GM18508 (cell line): ENCODE data around the gene MYL12B.
"Not testable (repeated sequence)": the region's sequence is repeated elsewhere in the genome, so short reads cannot be mapped to it uniquely, and the experiment has no call there.

Experiments used
- ATAC-seq: cut with Tn5 transposase; IDR thresholded peaks from one replicate; pipeline ENCODE4 v1.9.1; 2021; ENCODE audit warnings: moderate number of reproducible peaks; ENCODE audit not compliant: insufficient read depth, unreplicated experiment

Gene MYL12B

DNA sequence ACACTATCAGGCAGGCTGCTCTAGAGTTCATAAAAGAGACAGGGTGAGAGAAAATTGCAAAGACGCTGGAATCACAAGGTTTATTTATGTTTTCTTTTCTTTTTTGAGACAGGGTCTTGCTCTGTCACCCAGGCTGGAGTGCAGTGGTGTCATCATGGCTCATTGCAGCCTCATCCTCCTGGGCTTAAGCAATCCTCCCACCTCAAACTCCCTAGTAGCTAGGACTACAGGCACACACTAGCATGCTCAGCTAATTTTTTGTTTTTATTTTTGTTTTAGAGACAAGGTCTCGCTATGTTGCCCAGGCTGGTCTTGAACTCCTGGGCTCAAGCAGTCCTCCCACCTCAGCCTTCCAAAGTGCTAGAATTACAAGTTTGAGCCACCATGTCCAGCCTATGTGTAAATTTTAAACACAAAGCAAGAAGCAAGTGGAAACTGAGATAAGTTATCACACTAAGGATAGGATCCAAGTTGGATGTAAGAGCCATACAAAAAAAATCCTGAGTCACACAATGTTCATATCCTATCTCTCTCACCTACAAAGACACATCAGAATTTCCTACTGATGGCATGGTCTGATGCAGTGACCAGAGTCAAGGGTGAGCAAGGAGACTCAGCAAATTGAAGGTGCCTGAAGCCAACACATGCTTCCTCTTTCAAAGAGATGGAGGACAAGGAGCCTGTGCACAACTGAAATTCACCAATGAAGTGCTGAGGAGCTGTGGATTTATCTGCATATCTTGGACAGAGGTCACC lies 31.4 kb downstream of the MYL12B start:
- ATAC-seq, result no peak

- no peak for ATAC-seq
Measured at GRCh38 chr18:3294435-3295080, 32.6 kb downstream of the MYL12B start.

GRCh38 chr18:3297025-3297984 lies 35.4 kb downstream of the MYL12B start:
- ATAC-seq, result peak; percentile 100

DNA sequence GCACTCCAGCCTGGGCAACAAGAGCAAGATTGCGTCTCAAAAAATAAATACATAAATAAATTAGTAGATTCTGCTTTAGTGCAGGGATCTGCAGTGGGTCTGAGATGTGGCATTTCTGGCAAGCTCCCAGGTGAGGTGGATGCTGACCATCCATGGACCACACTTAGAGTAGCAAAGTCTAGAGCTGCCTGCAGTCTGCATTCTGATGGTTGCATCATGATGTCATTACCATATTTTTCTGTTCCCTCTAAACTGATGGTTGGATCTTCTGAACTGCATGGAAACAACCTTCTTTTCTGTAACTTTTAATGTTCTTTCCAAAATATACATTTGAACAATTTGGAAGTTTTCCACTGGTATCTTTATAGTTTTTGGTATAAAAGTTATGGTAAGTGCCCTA lies 42.9 kb downstream of the MYL12B start:
- ATAC-seq, result no peak

DNA sequence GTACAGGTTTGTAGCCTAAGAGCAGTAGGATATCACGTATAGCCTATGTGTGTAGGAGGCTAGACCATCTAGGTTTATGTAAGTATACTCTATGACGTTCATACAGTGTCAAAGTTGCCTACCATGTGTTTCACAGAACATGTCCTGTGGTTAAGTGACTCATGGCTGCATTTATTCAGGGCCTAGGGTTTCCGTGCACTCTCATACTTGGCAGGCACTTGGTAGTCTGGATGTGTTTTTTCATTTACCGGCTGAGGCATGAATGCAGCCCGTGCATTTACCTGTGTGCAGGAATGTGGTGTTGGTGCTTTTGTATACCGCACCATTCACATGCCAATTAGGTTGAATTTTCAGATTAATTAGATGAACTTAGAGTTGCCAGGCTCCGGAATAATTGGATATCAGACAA lies 43.4 kb downstream of the MYL12B start:
- ATAC-seq, result no peak

- ATAC-seq, result no peak
Measured at GRCh38 chr18:3305933-3306332, 44.0 kb downstream of the MYL12B start.

- no peak for ATAC-seq
Measured at GRCh38 chr18:3306391-3306790, 44.5 kb downstream of the MYL12B start.

DNA sequence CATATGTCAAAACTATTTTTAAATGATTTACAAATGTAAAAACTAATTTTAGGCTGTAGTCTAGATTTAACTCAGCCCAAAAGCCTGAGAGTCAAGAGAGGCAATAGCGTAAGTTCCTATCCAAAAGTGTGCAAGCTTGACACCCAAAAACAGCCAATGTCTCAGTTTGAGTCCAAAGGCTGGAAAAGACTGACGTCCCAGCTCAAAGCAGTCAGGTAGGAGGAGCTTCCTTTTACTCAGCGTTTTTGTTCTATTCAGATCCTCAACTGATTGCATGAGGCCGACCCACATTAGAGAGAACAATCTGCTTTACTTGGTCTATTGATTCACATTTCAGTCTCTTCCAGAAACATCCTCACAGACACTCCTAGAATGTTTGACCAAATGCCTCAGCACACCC lies 51.8 kb downstream of the MYL12B start:
- no peak for ATAC-seq

- ATAC-seq, result not testable (repeated sequence)
Measured at GRCh38 chr18:3315344-3315743, 53.4 kb downstream of the MYL12B start.

GRCh38 chr18:3319399-3319798 lies 57.5 kb downstream of the MYL12B start:
- no peak for ATAC-seq

DNA sequence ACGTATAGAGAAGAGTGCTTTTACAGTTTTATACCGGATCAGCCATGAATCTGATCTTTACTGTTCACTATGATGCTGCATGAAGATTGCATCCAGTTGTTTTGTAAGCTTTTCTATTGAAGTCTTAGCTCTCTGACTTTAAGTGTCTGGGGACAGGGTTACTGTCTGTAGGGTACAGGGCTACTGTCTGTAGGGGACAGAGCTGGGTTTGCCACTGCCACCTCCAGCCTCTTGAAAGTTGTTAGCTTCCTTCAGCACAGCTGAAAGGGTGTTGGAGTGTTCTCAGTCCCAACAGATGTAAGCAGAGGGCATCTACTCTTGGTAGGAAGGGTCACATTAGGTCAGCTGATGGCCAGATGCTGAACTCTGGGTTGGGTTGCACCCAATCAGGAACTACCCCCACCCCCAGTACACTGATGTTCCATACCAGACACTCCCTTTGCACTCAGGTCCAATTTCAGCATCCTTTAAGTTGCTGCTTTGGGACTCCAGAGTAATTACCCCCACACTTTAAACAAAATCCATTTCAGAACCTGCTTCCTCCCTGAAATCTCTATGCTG lies 58.0 kb downstream of the MYL12B start:
- no peak for ATAC-seq

GRCh38 chr18:3321133-3321812 lies 59.3 kb downstream of the MYL12B start:
- no peak for ATAC-seq

- ATAC-seq, result no peak
Measured at GRCh38 chr18:3323900-3324299, 62.0 kb downstream of the MYL12B start.
